Cardiac septum (tissue), 1 donor: Measurements from ENCODE around the gene ICA1L. TPM values are rescaled to one million over a fixed set of nuclear protein-coding genes. Genes with fewer than 3 reads are reported as not detected.
"Not testable (repeated sequence)": the region's sequence is repeated elsewhere in the genome, so short reads cannot be mapped to it uniquely, and the experiment has no call there.

Experiments
- DNase-seq: peaks from one replicate; pipeline ENCODE4 v3.0.0-alpha.2; 2020; ENCODE audit warnings: low spot score
- intact Hi-C: fragments of 100-400 bp; cut with DNase I; formaldehyde crosslinking; loops from one replicate; pipeline ENCODE4 v1.14.0; 2022
- long read RNA-seq: library from polyadenylated mRNA; unstranded; transcript quantifications from one replicate; pipeline ENCODE4 v2.0.0, GENCODE V29; 2021
- total RNA-seq: library from RNA; stranded (reverse); fragmentation: NEBNext Ultra II Directional; extraction: Animal tissue kit (Norgen Biotek cat#: 25700); gene quantifications from one replicate; pipeline ENCODE4 v1.2.1, GENCODE V29; 2021
- donor health status: DM: no; HTN: no; CAD: no.

ICA1L gene
- total RNA-seq = 5.7 TPM
- long read RNA-seq, partial matches to known transcripts = 1 of 9 reads
- long read RNA-seq, other reads (novel, unspliced or antisense) = 5 of 9 reads

GRCh38 chr2:202871300-202872141 is at the start of gene ICA1L:
Gene ICA1L, minus strand, starts transcription at chr2:202871766. Its CDS starts 42,757 bp downstream, at chr2:202829009.
- DNase-seq = peak; percentile 81
- intact Hi-C loops = loop anchor here (5.0 kb wide), 3 partner anchors 36 to 284 kb away; no protein-coding TSS in a partner anchor

GRCh38 chr2:202918860-202919259 is 47.3 kb upstream of the ICA1L start:
- DNase-seq = no peak
- intact Hi-C loops = no loop called here

DNA sequence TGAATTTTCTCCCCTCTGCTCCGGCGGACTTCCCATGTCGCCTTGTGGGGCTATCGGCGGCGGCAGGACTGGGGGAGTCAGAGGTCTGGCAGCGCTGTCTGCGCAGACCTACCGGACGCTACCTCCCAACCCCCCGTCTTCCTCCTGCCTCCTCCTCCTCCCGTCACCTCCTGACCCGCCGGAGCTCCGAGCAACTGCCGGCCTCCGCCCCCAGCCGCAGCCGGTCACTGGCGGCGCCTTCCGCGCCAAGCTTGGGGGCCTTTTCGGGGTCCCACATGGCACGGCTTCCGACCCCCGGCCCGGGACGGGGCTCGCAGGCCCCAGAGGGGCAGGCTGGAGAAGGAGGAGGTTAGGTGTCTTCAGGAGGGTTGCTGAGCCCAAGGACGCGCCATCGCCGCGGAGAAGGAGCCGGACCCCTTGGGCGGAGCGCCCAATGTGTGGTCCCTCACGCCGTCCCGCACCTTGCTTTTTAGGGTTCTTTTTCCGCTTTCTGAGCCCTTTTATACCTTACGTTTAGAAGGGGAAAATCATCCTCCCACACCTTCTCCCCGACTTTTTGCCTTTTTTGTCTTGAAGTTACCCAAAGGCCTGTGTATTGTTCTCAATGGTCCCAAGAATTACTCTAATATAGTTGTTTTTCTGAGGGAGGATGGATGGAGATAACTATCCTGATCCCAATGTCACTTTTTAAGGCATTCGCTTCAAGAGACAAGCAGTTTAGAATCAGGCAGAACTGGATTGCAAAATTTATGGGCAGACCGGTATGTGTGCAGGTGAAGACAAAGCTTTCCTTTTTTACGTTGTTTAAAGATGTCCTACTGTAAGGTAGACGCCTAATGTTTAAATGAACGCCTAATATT is 41.0 kb upstream of the ICA1L start:
- intact Hi-C loops = loop anchor here (5.0 kb wide), 1 partner anchor 535 kb away; the partner anchor contains the start of gene BMPR2
- DNase-seq = not testable (repeated sequence)

- peak; percentile 96 for DNase-seq
- intact Hi-C loops = loop anchor here (2.0 to 5.0 kb wide), 2 partner anchors 103 to 534 kb away; partner anchors contain the start of genes BMPR2 and NBEAL1
Measured at GRCh38 chr2:202911512-202912341, 40.2 kb upstream of the ICA1L start, which contains the start of the genes CARF and WDR12. Gene CARF, plus strand, starts transcription at chr2:202912275. Its CDS starts 29,628 bp downstream, at chr2:202941903. Gene WDR12, minus strand, starts transcription at chr2:202911673. Its CDS starts 197 bp downstream, at chr2:202911476.

DNA sequence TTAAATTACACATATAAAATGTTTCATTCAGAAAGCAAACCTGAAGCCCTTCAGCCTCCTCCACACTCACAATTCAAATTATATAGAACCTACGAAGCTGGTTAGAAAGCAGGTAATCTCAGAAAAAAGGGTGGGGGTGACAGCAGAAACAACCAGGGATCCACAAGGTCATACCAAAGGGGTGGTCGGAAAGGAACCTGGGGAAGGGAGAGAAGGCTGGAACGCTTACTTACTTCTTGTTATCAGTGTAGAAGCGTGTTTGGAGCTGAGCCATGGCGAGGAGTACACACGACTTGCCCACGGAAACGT is 39.6 kb upstream of the ICA1L start:
- DNase-seq = no peak
- intact Hi-C loops = loop anchor here (2.0 to 5.0 kb wide), 2 partner anchors 104 to 534 kb away; partner anchors contain the start of genes BMPR2 and NBEAL1

GRCh38 chr2:202910698-202911097 is 39.1 kb upstream of the ICA1L start:
- DNase-seq = no peak
- intact Hi-C loops = loop anchor here (2.0 to 5.0 kb wide), 2 partner anchors 104 to 533 kb away; partner anchors contain the start of genes BMPR2 and NBEAL1

- intact Hi-C loops = loop anchor here (2.0 to 5.0 kb wide), 2 partner anchors 105 to 533 kb away; partner anchors contain the start of genes BMPR2 and NBEAL1
Measured at GRCh38 chr2:202910250-202910649, 38.7 kb upstream of the ICA1L start.

GRCh38 chr2:202909394-202910192 is 38.0 kb upstream of the ICA1L start:
- no peak for DNase-seq
- intact Hi-C loops = loop anchor here (2.0 to 10.0 kb wide), 4 partner anchors 37 to 532 kb away; partner anchors contain the start of genes BMPR2, FAM117B, ICA1L and NBEAL1

More at GRCh38 chr2:202910250-202910649, 38.7 kb upstream of the ICA1L start:
- not testable (repeated sequence) for DNase-seq

DNA sequence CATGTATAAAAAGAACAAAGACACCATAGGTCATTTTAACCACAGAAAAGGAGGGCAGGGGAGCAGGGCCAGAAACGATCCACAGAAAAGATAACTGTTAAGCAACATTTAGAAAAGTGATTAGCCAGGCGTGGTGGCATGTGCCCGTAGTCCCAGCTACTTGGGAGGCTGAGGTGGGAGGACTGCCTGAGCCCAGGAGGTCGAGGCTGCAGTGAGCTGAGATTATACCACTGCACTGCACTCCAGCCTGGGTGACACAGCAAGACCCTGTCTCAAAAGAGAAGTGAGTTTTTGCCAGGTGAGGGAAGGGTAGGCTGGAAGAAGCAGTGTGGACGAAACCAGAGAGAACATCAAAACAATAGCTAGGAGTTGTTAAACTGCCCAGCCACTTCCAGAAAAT is 36.6 kb upstream of the ICA1L start:
- no peak for DNase-seq
- intact Hi-C loops = loop anchor here (5.0 to 10.0 kb wide), 2 partner anchors 36 to 273 kb away; partner anchors contain the start of genes FAM117B and ICA1L

DNA sequence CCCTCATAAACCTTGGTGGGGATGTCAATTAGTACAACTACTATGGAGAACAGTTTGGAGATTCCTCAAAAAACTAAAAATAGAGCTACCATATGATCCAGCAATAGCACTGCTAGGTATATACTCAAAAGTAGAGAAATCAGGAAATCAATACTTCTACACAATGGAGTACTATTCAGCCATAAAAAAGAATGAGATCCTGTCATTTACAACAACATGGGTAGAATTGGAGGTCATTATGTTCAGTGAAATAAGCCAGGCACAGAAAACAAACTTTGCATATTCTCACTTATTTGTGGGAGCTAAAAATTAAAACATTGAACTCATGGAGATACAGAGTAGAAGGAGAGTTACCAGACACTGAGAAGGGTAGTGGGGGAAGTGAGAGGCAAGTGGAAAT is 33.9 kb upstream of the ICA1L start:
- intact Hi-C loops = loop anchor here (5.0 to 10.0 kb wide), 2 partner anchors 33 to 271 kb away; partner anchors contain the start of genes FAM117B and ICA1L
- not testable (repeated sequence) for DNase-seq

GRCh38 chr2:202885190-202885589 is 13.6 kb upstream of the ICA1L start:
- no peak for DNase-seq
- intact Hi-C loops = no loop called here

DNA sequence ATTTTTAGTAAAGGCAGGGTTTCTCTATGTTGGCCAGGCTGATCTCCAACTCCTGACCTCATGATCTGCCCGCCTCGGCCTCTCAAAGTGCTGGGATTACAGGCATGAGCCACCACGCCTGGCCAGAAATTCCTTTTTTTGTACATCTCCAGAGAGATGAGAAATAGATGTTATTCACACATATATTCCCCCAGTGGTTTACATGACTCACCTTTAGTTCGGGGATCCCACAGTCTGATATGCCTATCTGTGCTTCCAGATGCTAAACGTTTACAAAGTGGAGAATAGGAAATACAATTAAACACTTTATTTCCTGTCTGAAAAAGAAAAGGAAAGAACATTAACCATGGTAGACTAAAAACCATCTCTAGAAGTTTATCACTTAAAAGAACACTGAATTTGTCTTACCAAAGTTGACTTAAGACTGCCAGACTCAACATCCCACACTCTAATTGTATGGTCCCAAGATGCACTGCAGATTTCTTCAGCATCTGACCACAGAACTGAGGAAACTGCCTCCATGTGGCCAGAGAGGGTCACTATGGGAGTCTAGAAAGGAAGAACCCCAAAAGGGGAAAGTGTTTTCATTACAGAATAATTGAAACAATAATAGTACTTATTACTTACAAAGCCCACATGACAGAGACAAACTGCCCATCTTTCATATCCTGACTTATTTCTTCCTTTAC is 12.6 kb upstream of the ICA1L start:
- DNase-seq = no peak
- intact Hi-C loops = no loop called here

GRCh38 chr2:202881570-202881969 is 10.0 kb upstream of the ICA1L start:
- DNase-seq = no peak
- intact Hi-C loops = no loop called here

- no peak for DNase-seq
- intact Hi-C loops = no loop called here
Measured at GRCh38 chr2:202877699-202878098, 6.1 kb upstream of the ICA1L start.

DNA sequence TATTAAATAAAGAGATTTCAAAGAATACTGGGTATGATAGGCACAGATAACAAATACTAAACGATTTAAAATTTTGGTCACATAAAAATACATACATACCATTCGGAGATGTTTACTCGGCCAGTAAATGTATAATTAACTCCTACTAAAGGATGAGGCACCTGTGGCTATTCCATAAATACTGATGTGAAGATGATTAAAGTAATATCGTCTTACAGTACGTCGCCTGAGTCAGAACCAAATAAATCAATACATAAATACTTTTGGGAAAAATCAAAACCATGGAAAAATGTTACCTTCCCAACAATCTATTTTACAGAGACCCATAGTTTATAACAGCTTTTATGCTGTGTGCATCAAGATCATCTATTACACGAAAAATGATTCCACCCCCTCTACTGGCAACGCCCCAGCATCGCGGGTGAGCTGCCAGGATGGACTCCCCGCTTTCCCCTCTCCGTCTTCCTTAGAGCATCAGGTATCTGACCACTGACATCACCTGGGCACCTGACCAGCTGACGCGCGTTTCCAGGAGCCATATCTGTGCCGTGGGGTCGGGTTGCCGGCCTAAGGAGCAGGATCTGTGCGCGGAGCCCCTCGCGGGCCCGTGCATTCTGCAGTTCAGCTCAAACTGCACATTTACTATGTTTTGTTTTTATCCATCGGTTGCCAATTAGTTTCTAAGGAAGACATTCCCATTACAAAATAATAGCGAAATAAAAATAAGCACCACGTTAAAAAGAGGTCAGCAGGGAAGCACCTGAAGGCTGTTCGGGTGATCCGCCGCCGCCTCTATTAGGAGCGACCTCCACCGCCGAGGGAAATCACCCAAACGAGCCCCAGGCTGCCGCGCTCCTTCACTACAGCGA is 901 bp downstream of the ICA1L start:
- intact Hi-C loops = loop anchor here (5.0 kb wide), 3 partner anchors 37 to 283 kb away; no protein-coding TSS in a partner anchor
- DNase-seq = no peak

DNA sequence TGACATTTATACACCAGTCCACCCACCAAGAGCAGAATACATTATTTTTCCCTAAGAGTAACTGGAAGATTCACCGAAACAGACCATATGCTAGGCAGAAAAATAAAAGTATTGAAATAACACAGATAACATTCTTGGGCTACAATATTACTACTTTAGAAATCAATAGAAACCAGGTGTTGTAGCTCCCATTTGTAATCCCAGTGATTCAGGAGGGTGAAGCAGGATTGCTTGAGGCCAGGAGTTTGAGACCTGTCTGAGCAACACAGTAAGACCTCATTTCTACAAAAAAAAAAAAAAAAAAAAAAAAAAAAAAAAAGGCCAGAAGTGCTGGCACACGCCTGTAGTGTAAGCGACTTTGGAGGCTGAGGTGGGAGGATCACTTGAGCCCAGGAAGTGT is 9.6 kb downstream of the ICA1L start:
- intact Hi-C loops = no loop called here
- DNase-seq = no peak
